EH (cell line): ENCODE measurements around the gene C6orf89.

Experiments used
- DNase-seq: peaks from one replicate; pipeline ENCODE4 v3.0.0-alpha.2; 2015; ENCODE audit warnings: low read depth

Gene C6orf89, protein sequence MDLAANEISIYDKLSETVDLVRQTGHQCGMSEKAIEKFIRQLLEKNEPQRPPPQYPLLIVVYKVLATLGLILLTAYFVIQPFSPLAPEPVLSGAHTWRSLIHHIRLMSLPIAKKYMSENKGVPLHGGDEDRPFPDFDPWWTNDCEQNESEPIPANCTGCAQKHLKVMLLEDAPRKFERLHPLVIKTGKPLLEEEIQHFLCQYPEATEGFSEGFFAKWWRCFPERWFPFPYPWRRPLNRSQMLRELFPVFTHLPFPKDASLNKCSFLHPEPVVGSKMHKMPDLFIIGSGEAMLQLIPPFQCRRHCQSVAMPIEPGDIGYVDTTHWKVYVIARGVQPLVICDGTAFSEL

DNA sequence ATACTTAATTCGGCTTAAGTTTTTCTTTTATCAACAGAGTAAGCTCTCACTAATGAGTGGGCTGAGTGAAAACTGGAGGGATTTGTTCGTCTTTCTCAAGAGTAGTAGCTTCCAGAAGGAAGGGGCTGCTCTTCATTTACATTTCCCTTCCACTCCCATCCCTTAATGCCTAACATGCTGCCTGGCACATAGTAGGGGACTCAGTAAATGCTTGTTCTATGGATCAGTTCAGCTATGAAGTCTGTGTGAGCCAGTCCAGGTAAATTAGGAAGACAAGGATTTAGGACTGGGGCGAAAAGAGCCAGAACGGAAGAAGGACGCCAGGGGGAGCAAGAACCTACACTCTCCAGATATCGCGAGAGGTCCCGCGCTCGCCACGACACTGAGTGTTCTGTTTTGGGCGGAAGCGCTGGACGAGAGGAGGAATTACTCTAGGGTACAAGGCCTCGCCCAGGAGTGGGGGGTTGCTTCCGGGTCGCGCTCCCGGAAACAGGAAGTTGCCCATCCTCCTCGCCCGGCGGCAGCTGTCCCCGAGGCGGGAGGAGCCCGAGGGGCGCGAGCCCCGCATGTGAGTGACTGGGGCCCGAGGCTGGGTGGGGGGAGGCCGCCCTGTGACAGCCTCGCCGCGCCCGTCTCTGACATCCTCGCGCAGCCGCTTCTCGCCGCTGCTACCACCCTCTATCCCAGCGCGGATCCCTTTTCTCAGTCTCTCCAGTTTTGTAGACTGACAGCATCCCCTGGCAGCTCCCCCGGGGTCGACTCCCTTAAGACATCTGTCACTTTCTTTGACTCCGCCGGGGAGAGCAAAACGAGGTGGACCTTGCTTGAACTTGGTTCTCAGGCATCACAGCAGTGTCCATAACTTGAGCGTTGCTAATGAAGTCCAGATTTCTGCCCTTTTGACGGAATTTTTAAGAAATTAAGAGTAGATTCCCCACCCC lies at the start of gene C6orf89:
C6orf89 (plus strand) TSS at position 492 of the 941 bp plus-strand sequence. CDS start 13,493 bp downstream, outside the sequence.
- DNase-seq: peak; percentile 98

- DNase-seq: no peak
Observed at GRCh38 chr6:36836111-36837021, 49.4 kb upstream of the C6orf89 start.

DNA sequence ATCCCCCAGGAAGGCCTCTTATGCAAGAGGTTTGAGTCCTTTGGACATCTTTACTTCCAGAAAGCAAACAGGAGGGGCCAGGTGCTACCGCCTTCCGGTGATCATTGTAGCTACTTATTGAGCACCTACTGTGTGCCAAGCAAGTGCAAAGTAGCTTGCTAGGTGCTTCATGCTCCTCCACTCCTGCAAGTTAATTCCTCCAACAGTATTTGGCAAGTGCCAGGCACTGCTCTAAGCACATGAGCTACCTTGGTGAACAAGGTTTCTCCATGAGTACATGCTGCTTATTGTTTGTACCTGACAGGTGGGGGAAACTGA lies 48.8 kb upstream of the C6orf89 start:
- DNase-seq: no peak

DNA sequence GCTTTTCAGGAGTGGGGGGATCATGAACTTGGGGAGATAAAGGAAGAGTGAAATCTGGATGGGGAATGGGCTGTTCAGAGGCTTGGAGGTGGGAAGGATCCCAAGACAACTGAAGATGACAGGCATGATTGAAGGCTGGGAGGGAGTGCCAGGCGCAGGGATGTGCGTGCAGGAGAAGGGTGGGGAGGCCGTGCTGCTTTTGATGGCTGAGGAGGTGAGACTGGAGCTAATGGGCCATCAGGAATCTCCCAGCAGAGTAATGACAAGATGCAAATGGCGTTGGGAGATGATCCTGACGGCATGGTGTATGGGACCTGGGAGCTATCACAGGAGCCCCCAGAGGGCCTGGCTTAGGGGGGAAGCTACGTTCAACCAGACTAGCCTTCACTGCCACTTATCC lies 48.1 kb upstream of the C6orf89 start:
- DNase-seq: no peak

DNA sequence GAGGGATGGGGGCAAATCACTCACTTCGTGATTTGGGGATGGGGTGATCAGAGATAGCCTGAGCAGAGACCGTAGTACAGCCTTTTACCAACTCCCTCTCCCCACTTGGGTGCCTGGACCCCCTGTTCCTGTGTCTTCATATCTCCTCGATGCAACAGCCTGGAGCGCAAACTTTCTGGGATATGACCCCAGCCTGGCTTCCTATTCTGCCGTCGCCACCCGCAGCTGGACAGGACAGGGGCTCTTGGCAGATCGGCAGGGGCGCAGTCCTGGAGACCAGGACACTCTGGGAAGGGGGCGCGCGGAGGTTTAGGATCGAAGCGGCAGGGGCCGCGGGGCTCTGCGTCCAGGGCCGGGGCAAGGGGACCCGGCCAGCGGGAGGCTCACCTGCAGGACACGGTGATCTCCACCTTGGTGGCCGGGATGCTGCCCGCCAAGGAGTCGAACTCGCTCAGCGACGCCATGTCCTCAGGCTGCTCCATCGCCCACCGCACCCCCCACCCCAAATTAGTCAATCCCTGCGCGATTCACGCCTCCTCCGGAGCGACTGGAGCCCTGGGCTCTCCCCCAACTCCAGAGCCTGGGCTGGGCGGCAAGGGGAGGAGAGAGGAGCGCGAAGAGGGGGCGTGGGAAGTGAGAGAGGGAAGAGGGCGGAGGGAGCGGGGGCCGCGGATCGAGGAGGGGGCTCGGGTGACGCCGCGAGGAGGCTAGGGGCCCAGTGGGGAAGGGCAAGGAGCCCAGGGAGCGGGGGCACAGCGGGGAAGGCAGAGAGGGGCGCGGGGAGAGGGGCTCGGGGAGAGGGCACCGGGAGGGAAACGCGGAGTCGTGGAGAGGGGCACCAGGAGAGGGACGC lies 46.6 kb upstream of the C6orf89 start, which contains the start of gene CPNE5:
CPNE5 (minus strand) TSS at position 549 of the 853 bp plus-strand sequence; CDS start at position 482, 67 bp downstream.
- DNase-seq: peak; percentile 15

GRCh38 chr6:36839749-36840431 lies 45.9 kb upstream of the C6orf89 start:
- peak; percentile 34 for DNase-seq

- DNase-seq: no peak
Observed at GRCh38 chr6:36840432-36841403, 45.0 kb upstream of the C6orf89 start.

- DNase-seq: no peak
Observed at GRCh38 chr6:36841756-36842155, 44.0 kb upstream of the C6orf89 start.

DNA sequence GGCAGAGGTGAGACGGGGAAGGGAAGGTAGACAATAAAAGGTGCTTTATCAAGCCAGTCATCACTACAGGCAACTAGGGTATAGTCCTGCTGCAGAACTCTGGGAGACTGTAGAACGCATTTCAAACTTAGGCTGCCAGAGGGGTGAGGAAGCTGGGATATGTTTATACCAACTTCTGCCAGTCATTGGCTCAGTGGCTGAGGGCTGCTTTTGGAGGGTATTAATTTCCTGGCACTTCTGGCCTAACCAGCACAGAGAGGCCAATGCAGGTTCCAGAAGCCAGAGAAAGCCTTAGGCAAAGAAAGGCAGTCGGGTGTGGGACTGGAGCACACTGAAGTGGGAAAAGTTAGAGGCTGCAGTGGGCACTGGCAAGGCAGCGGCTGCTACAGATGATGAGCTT lies 42.6 kb upstream of the C6orf89 start:
- no peak for DNase-seq

DNA sequence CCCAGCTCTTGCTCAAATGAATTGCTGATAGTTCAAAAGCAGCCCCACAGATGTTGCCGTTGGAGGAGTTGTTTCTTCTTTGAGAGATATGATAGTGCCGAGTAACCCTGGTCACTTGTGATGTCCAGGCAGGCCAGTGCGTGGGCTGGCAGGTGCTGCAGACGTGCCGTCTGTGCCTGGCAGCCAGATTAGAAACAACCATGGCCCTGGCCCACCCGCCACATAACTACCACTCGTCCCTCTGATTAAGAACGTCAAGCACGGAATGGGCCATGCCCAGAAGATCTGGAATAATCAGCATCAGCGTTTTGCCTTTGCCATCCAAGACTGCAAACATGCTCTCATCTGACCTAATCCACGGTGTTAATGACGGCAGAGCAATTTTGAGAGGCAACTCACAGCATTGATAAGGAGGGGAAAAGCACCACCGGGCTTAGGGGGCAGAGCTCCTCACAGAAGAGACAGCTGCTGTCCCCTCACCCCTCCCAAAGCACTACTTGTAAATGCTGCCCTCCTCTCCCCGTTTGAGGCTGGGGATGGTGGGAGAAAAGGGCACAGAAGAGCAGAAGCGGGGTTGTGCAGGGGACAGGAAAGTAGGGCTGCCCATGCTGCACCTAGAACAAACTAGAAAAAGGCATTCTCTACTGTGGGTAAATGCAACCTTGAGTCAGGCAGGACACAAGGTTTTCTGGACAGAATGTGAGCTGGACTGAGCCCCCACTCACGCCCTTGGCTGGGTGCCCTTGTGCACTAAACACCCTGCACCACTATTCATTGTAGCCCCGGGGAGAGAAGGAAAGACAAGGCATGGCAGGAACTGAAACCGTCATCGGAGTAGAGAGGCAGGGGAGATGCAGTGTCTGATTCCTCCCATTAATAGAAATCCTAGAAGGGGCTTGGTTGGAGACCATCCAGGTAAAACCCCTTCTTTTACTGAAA lies 41.3 kb upstream of the C6orf89 start:
- DNase-seq: peak; percentile 7

DNA sequence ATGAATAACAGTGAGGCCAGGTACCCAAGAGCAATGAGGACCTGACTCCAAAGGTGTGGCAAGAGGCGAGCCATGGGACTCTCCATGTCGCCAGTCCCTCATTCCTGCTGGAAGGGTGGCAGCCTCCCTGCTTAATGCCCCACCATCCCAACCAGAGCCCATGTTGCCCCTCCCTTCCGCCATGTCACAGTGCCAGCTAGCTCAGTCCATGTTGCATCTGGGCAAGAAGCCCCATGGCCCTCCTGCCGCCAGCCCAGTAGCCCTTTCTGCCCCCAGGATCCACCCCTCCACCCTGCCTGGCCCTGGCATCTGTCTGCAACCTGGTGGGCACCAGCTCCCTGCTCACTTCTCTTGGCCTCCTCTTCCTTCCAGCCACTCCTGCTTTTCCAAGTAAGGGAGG lies 40.5 kb upstream of the C6orf89 start:
- DNase-seq: no peak

- DNase-seq: no peak
Observed at GRCh38 chr6:36847152-36847551, 38.6 kb upstream of the C6orf89 start.

- DNase-seq: no peak
Observed at GRCh38 chr6:36847991-36848390, 37.8 kb upstream of the C6orf89 start.

DNA sequence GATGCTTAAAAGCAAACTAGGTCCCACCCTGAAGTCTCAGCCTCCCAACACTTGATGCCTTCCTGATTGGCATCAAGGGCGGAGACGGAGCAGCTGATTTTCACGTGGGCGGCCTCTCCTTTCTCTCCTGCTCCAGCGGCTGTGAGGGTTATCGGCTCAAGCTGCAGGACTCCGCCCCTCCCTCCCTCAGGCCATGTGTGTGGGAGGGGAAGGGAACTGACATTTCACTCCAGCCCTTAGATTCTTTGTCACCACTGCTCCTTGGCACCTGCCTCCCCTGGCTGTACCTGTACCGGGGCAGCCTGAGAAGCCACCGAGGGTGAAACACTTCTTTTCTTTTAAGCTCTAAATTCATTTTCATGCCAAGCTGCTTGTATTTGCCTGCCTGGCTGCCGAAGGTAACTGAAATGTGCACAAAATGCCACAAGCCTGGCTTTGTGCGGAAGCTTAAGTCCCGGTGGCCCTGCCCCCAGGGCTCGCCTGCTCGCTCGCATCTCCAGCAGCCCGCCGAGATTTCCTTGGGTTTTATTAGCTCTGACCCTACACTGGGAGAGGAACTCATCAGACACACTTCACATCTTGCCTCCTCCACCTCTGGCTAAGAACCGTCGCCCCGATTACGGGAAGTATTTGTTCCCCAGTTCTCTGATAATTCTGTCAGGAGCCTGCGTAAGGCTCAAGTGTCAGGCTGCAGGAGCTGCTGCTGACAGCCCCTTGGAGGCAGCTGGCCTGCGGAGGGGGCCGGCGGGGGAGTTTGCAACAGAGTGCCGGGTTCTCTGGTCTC lies 36.9 kb upstream of the C6orf89 start:
- DNase-seq: peak; percentile 9

GRCh38 chr6:36850021-36850420 lies 35.7 kb upstream of the C6orf89 start:
- no peak for DNase-seq

GRCh38 chr6:36851149-36851614 lies 34.6 kb upstream of the C6orf89 start:
- DNase-seq: peak; percentile 86

- DNase-seq: no peak
Observed at GRCh38 chr6:36851626-36852025, 34.1 kb upstream of the C6orf89 start.
